Glutamatergic neuron (in vitro differentiated cells): ENCODE data around the gene GINS2. TPM values are rescaled to one million over a fixed set of nuclear protein-coding genes. Genes with fewer than 3 reads are reported as not detected.

Experiments used
- DNase-seq: peaks from one replicate; pipeline ENCODE4 v3.0.0; 2022
- H3K27ac Mint-ChIP-seq: one replicate; pipeline ENCODE4 v1.8.0; 2020; ENCODE audit warnings: mild to moderate bottlenecking, mixed read lengths, inconsistent platforms; ENCODE audit not compliant: unreplicated experiment
- H3K27me3 Mint-ChIP-seq: one replicate; pipeline ENCODE4 v1.8.0; 2020; ENCODE audit warnings: mild to moderate bottlenecking, moderate library complexity, mixed read lengths, inconsistent platforms; ENCODE audit not compliant: unreplicated experiment
- H3K36me3 Mint-ChIP-seq: one replicate; pipeline ENCODE4 v1.8.0; 2020; ENCODE audit warnings: mild to moderate bottlenecking, mixed read lengths, inconsistent platforms; ENCODE audit not compliant: unreplicated experiment
- H3K4me1 Mint-ChIP-seq: one replicate; pipeline ENCODE4 v1.8.0; 2020; ENCODE audit warnings: mild to moderate bottlenecking, low read depth, mixed read lengths, inconsistent platforms; ENCODE audit not compliant: unreplicated experiment
- H3K4me3 Mint-ChIP-seq: one replicate; pipeline ENCODE4 v1.8.0; 2020; ENCODE audit warnings: mild to moderate bottlenecking, mixed read lengths, inconsistent platforms; ENCODE audit not compliant: unreplicated experiment
- H3K9me3 Mint-ChIP-seq: one replicate; pipeline ENCODE4 v1.8.0; 2020; ENCODE audit warnings: mild to moderate bottlenecking, moderate library complexity, mixed read lengths, inconsistent platforms; ENCODE audit not compliant: unreplicated experiment
- CTCF ChIP-seq: fragments of 200-600 bp; sonication (generic); IDR thresholded peaks from one replicate; pipeline ENCODE4 v1.5.0; 2021; ENCODE audit not compliant: partially characterized antibody, unreplicated experiment
- total RNA-seq: library from RNA; stranded (reverse); fragmentation: NEBNext Ultra II Directional; extraction: Animal tissue kit (Norgen Biotek cat#: 25700); gene quantifications from one replicate; pipeline ENCODE4 v1.2.1, GENCODE V29; 2021; ENCODE audit not compliant: unreplicated experiment

Gene GINS2
- total RNA-seq, 1 donor from 2014 or later = 7.1 TPM

GRCh38 chr16:85679870-85680269 lies 8.9 kb downstream of the GINS2 start:
- H3K4me3 Mint-ChIP-seq = peak overlapping the region; percentile 3
- peaks cover 15% of the 10 kb centered on the region for H3K27me3 Mint-ChIP-seq
- H3K27ac Mint-ChIP-seq = peak overlapping the region; percentile 88
- TF ChIP-seq CTCF = no peak
- peaks cover 11% of the 10 kb centered on the region for H3K4me1 Mint-ChIP-seq
- peaks cover 27% of the 10 kb centered on the region for H3K9me3 Mint-ChIP-seq
- DNase-seq = no peak
- no peaks in the 10 kb centered on the region for H3K36me3 Mint-ChIP-seq

- DNase-seq = no peak
- no peak overlapping the region for H3K4me3 Mint-ChIP-seq
- peaks cover 22% of the 10 kb centered on the region for H3K27me3 Mint-ChIP-seq
- no peak for TF ChIP-seq CTCF
- H3K27ac Mint-ChIP-seq = peak overlapping the region; percentile 88
- no peaks in the 10 kb centered on the region for H3K36me3 Mint-ChIP-seq
- H3K4me1 Mint-ChIP-seq = peaks cover 20% of the 10 kb centered on the region
- peaks cover 35% of the 10 kb centered on the region for H3K9me3 Mint-ChIP-seq
Measured at GRCh38 chr16:85678821-85679220, 9.9 kb downstream of the GINS2 start.

- no peak for DNase-seq
- TF ChIP-seq CTCF = no peak
- no peak overlapping the region for H3K4me3 Mint-ChIP-seq
- H3K9me3 Mint-ChIP-seq = peaks cover 38% of the 10 kb centered on the region
- peaks cover 21% of the 10 kb centered on the region for H3K4me1 Mint-ChIP-seq
- no peaks in the 10 kb centered on the region for H3K36me3 Mint-ChIP-seq
- H3K27ac Mint-ChIP-seq = peak overlapping the region; percentile 12
- H3K27me3 Mint-ChIP-seq = peaks cover 22% of the 10 kb centered on the region
Measured at GRCh38 chr16:85678016-85678415, 10.7 kb downstream of the GINS2 start.

- no peak for TF ChIP-seq CTCF
- H3K36me3 Mint-ChIP-seq = no peaks in the 10 kb centered on the region
Measured at GRCh38 chr16:85677383-85677967, 11.3 kb downstream of the GINS2 start.

GRCh38 chr16:85676466-85676865 lies 12.3 kb downstream of the GINS2 start:
- no peak for DNase-seq
- no peak for TF ChIP-seq CTCF
- Mint-ChIP-seq H3K36me3 (no peaks in the 10 kb centered on the region), H3K9me3 (peaks cover 47% of the 10 kb centered on the region), H3K4me3 (no peak overlapping the region), H3K4me1 (peaks cover 23% of the 10 kb centered on the region), H3K27ac (no peak overlapping the region), H3K27me3 (peaks cover 26% of the 10 kb centered on the region)

More at GRCh38 chr16:85677383-85677967, 11.3 kb downstream of the GINS2 start:
- Mint-ChIP-seq H3K27ac (peak overlapping the region; percentile 64), H3K4me3 (no peak overlapping the region), H3K27me3 (peaks cover 22% of the 10 kb centered on the region), H3K4me1 (peaks cover 23% of the 10 kb centered on the region), H3K9me3 (peaks cover 42% of the 10 kb centered on the region)
- no peak for DNase-seq
